ENCODE data around the gene RNF151. TPM values are rescaled to one million over a fixed set of nuclear protein-coding genes. Genes with fewer than 3 reads are reported as not detected.

Gene RNF151
- total RNA-seq, 1 donor from 2014 or later, result not detected

DNA sequence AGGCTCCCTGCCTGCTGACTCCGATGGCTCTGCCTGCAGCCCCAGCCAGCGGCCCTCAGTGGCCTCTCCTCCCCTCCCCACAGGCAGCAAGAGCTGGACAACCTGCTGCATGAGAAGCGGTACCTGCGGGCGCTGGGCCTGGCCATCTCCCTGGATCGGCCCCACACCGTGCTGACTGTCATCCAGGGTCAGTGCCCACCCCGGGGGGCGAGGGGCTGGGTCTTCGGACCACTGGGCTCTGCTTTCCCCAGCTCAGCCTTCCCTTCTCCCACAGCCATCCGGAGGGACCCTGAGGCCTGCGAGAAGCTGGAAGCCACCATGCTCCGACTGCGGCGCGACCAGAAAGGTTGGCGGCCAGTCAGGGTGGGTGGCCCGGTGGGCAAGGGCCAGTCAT is 11.2 kb downstream of the RNF151 start:
- no peak overlapping the region for H3K4me3 ChIP-seq

GRCh38 chr16:1978476-1979120 is 11.9 kb downstream of the RNF151 start:
- no peaks in the 10 kb centered on the region for H3K27me3 ChIP-seq
- TF ChIP-seq POLR2AphosphoS5 (IDR thresholded peaks at IDR 0.05; ENCODE audit: insufficient read depth in 1 of 2, low read depth in 1 of 2) (no peak), POLR2A (IDR thresholded peaks at IDR 0.05) (no peak)
- TF ChIP-seq, protein P1, sequence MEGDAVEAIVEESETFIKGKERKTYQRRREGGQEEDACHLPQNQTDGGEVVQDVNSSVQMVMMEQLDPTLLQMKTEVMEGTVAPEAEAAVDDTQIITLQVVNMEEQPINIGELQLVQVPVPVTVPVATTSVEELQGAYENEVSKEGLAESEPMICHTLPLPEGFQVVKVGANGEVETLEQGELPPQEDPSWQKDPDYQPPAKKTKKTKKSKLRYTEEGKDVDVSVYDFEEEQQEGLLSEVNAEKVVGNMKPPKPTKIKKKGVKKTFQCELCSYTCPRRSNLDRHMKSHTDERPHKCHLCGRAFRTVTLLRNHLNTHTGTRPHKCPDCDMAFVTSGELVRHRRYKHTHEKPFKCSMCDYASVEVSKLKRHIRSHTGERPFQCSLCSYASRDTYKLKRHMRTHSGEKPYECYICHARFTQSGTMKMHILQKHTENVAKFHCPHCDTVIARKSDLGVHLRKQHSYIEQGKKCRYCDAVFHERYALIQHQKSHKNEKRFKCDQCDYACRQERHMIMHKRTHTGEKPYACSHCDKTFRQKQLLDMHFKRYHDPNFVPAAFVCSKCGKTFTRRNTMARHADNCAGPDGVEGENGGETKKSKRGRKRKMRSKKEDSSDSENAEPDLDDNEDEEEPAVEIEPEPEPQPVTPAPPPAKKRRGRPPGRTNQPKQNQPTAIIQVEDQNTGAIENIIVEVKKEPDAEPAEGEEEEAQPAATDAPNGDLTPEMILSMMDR (IDR thresholded peaks at IDR 0.05), result no peak
- H3K36me3 ChIP-seq, result peaks cover 0 to 41% of the 10 kb centered on the region in 2 donors
- peaks cover 21% of the 10 kb centered on the region for H3K4me1 ChIP-seq
- peak overlapping the region; percentile 49 for H3K27ac ChIP-seq
- intact Hi-C loops (cut with DNase I), result no loop called here
- no peak for DNase-seq (ENCODE audit: extremely low spot score in 2 of 2)
- peak overlapping the region in 1 of 2 donors; percentile 32 for H3K4me3 ChIP-seq
- H3K9me3 ChIP-seq, result no peaks in the 10 kb centered on the region

More for the DNA sequence above, 11.2 kb downstream of the RNF151 start:
- Histone ChIP-seq H3K27ac (no peak overlapping the region), H3K27me3 (no peaks in the 10 kb centered on the region), H3K36me3 (peaks cover 0 to 41% of the 10 kb centered on the region in 2 donors), H3K4me1 (peaks cover 21% of the 10 kb centered on the region), H3K9me3 (no peaks in the 10 kb centered on the region)
- intact Hi-C loops (cut with DNase I), result no loop called here
- DNase-seq (ENCODE audit: extremely low spot score in 2 of 2), result no peak
- TF ChIP-seq POLR2A (IDR thresholded peaks at IDR 0.05) (no peak), POLR2AphosphoS5 (IDR thresholded peaks at IDR 0.05; ENCODE audit: insufficient read depth in 1 of 2, low read depth in 1 of 2) (no peak)
- TF ChIP-seq, protein P1 (IDR thresholded peaks at IDR 0.05), result no peak

- DNase-seq (ENCODE audit: extremely low spot score in 2 of 2), result no peak
- H3K9me3 ChIP-seq, result no peaks in the 10 kb centered on the region
- H3K27me3 ChIP-seq, result no peaks in the 10 kb centered on the region
- peaks cover 20% of the 10 kb centered on the region for H3K4me1 ChIP-seq
- intact Hi-C loops (cut with DNase I), result no loop called here
- H3K4me3 ChIP-seq, result peak overlapping the region in 1 of 2 donors; percentile 32
- peaks cover 0 to 39% of the 10 kb centered on the region in 2 donors for H3K36me3 ChIP-seq
- H3K27ac ChIP-seq, result peak overlapping the region; percentile 49
- TF ChIP-seq, protein P1 (IDR thresholded peaks at IDR 0.05), result no peak
- TF ChIP-seq POLR2AphosphoS5 (IDR thresholded peaks at IDR 0.05; ENCODE audit: insufficient read depth in 1 of 2, low read depth in 1 of 2), result peak in 1 of 2 donors; percentile 41
These were observed 12.8 kb downstream of the RNF151 start for GRCh38 chr16:1979271-1980029.

- TF ChIP-seq POLR2AphosphoS5 (IDR thresholded peaks at IDR 0.05; ENCODE audit: insufficient read depth in 1 of 2, low read depth in 1 of 2), result no peak
- no peak for TF ChIP-seq POLR2A (IDR thresholded peaks at IDR 0.05)
- TF ChIP-seq, protein P1 (IDR thresholded peaks at IDR 0.05), result no peak
- Histone ChIP-seq H3K9me3 (no peaks in the 10 kb centered on the region), H3K27ac (no peak overlapping the region), H3K27me3 (no peaks in the 10 kb centered on the region), H3K4me3 (peak overlapping the region in 1 of 2 donors; percentile 26), H3K4me1 (peaks cover 27% of the 10 kb centered on the region), H3K36me3 (peaks cover 0 to 32% of the 10 kb centered on the region in 2 donors)
- intact Hi-C loops (cut with DNase I), result no loop called here
- DNase-seq (ENCODE audit: extremely low spot score in 2 of 2), result no peak
These were observed 13.5 kb downstream of the RNF151 start for GRCh38 chr16:1980030-1980769.

All from vagina (tissue), 2 donors.